H9 (cell line): ENCODE results near the gene GPR35. TPM values are rescaled to one million over a fixed set of nuclear protein-coding genes. Genes with fewer than 3 reads are reported as not detected.

ENCODE experiments used
- DNase-seq: peaks from one replicate; pipeline ENCODE4 v3.0.0-alpha.2; 2017
- H2AFZ ChIP-seq: one replicate; pipeline ENCODE4 v1.6.1; 2013; ENCODE audit warnings: mild to moderate bottlenecking, low read length, control low read depth, moderate library complexity
- H2AK5ac ChIP-seq: 2 replicates; pipeline ENCODE4 v1.6.1; 2013; ENCODE audit warnings: low read length, control low read depth, mixed read lengths; ENCODE audit not compliant: insufficient read length
- H2BK120ac ChIP-seq: one replicate; pipeline ENCODE4 v1.6.1; 2013; ENCODE audit warnings: low read depth, mild to moderate bottlenecking, low read length, control low read depth, inconsistent platforms; ENCODE audit not compliant: poor library complexity, severe bottlenecking
- H2BK12ac ChIP-seq: 2 replicates; pipeline ENCODE4 v1.6.1; 2013; ENCODE audit warnings: low read length, control low read depth, mixed read lengths, low read depth; ENCODE audit not compliant: insufficient read length
- H2BK15ac ChIP-seq: 2 replicates; pipeline ENCODE4 v1.6.1; 2013; ENCODE audit warnings: low read depth, low read length, control low read depth
- H2BK20ac ChIP-seq: one replicate; pipeline ENCODE4 v1.6.1; 2013; ENCODE audit warnings: low read depth, mild to moderate bottlenecking, low read length, control low read depth, inconsistent platforms; ENCODE audit not compliant: poor library complexity, severe bottlenecking
- H2BK5ac ChIP-seq: 2 replicates; pipeline ENCODE4 v1.6.1; 2013; ENCODE audit warnings: low read length, control low read depth, mixed read lengths; ENCODE audit not compliant: insufficient read length
- H3K14ac ChIP-seq: 2 replicates; pipeline ENCODE4 v1.6.1; 2013; ENCODE audit warnings: low read length, control low read depth; ENCODE audit not compliant: insufficient read depth
- H3K18ac ChIP-seq: 2 replicates; pipeline ENCODE4 v1.6.1; 2013; ENCODE audit warnings: low read depth, mild to moderate bottlenecking, mixed read lengths, low read length, control low read depth; ENCODE audit not compliant: insufficient read length
- H3K23ac ChIP-seq: 2 replicates; pipeline ENCODE4 v1.6.1; 2013; ENCODE audit warnings: low read length, control low read depth, mixed read lengths, low read depth; ENCODE audit not compliant: insufficient read length
- H3K23me2 ChIP-seq: 2 replicates; pipeline ENCODE4 v1.6.1; 2013; ENCODE audit warnings: low read depth, mild to moderate bottlenecking, mixed read lengths, low read length, control low read depth; ENCODE audit not compliant: insufficient read length, poor library complexity, severe bottlenecking
- H3K27ac ChIP-seq: 2 replicates; pipeline ENCODE4 v1.5.1; 2013; ENCODE audit warnings: low read length, control low read depth, mixed read lengths, low read depth; ENCODE audit not compliant: insufficient read length
- H3K27me3 ChIP-seq: 2 replicates; pipeline ENCODE4 v1.6.1; 2013; ENCODE audit warnings: low read length, control low read depth, inconsistent platforms; ENCODE audit not compliant: insufficient read depth
- H3K4ac ChIP-seq: 2 replicates; pipeline ENCODE4 v1.6.1; 2013; ENCODE audit warnings: low read depth, mild to moderate bottlenecking, control low read depth, inconsistent platforms, low read length, moderate library complexity
- H3K4me1 ChIP-seq: 2 replicates; pipeline ENCODE4 v1.6.1; 2013; ENCODE audit warnings: low read length, control low read depth, inconsistent platforms; ENCODE audit not compliant: insufficient read depth
- H3K4me2 ChIP-seq: 2 replicates; pipeline ENCODE4 v1.6.1; 2013; ENCODE audit warnings: low read length, control low read depth, mixed read lengths; ENCODE audit not compliant: insufficient read length, insufficient read depth
- H3K56ac ChIP-seq: 2 replicates; pipeline ENCODE4 v1.6.1; 2013; ENCODE audit warnings: low read depth, mild to moderate bottlenecking, mixed read lengths, low read length, control low read depth; ENCODE audit not compliant: insufficient read length
- H3K79me1 ChIP-seq: 2 replicates; pipeline ENCODE4 v1.6.1; 2013; ENCODE audit warnings: low read depth, mild to moderate bottlenecking, moderate library complexity, low read length, control low read depth, inconsistent platforms; ENCODE audit not compliant: insufficient read depth, poor library complexity, severe bottlenecking
- H3K79me2 ChIP-seq: 2 replicates; pipeline ENCODE4 v1.6.1; 2013; ENCODE audit warnings: low read length, control low read depth, inconsistent platforms; ENCODE audit not compliant: insufficient read depth
- H3K9ac ChIP-seq: 2 replicates; pipeline ENCODE4 v1.6.1; 2013; ENCODE audit warnings: low read length, control low read depth, mixed read lengths; ENCODE audit not compliant: insufficient read length; ENCODE audit errors: extremely low read depth
- H3K9me3 ChIP-seq: one replicate; pipeline ENCODE4 v1.6.1; 2013; ENCODE audit warnings: low read depth, low read length, inconsistent platforms; ENCODE audit not compliant: control insufficient read depth
- H3T11ph ChIP-seq: one replicate; pipeline ENCODE4 v1.6.1; 2013; ENCODE audit warnings: mild to moderate bottlenecking, low read length, control low read depth, inconsistent platforms
- H4K20me1 ChIP-seq: one replicate; pipeline ENCODE4 v1.6.1; 2013; ENCODE audit not compliant: control insufficient read depth, insufficient read length, insufficient read depth
- H4K5ac ChIP-seq: 2 replicates; pipeline ENCODE4 v1.6.1; 2013; ENCODE audit warnings: low read depth, mild to moderate bottlenecking, mixed read lengths, low read length, control low read depth; ENCODE audit not compliant: insufficient read length
- H4K8ac ChIP-seq: replicated peaks from 2 replicates; pipeline ENCODE4 v1.6.1; 2013; ENCODE audit warnings: low read length, control low read depth, mixed read lengths, low read depth; ENCODE audit not compliant: insufficient read length
- H4K91ac ChIP-seq: 2 replicates; pipeline ENCODE4 v1.6.1; 2013; ENCODE audit warnings: low read depth, mild to moderate bottlenecking, moderate library complexity, mixed read lengths, low read length, control low read depth; ENCODE audit not compliant: insufficient read length
- H3K27ac Mint-ChIP-seq, 3 experiments: 2 replicates in 2 of 3; 3 replicates in 1 of 3; pipeline ENCODE4 v1.8.0; 2020 to 2021; ENCODE audit warnings: mixed read lengths in 3 of 3, mild to moderate bottlenecking in 1 of 3, moderate library complexity in 1 of 3
- H3K27me3 Mint-ChIP-seq: 2 replicates; pipeline ENCODE4 v1.8.0; 2021; ENCODE audit warnings: low read depth, mild to moderate bottlenecking, moderate library complexity, mixed read lengths
- H3K36me3 Mint-ChIP-seq, 3 experiments: 2 replicates in 2 of 3; 3 replicates in 1 of 3; pipeline ENCODE4 v1.8.0; 2020 to 2021; ENCODE audit warnings: low read depth in 3 of 3, mixed read lengths in 3 of 3; ENCODE audit not compliant: insufficient read depth in 1 of 3
- H3K4me1 Mint-ChIP-seq, 2 experiments: 2 replicates each; pipeline ENCODE4 v1.8.0; 2020; ENCODE audit warnings: mixed read lengths in 2 of 2
- H3K4me3 Mint-ChIP-seq, 2 experiments: 2 replicates in 1 of 2; 3 replicates in 1 of 2; pipeline ENCODE4 v1.8.0; 2020 to 2021; ENCODE audit warnings: mild to moderate bottlenecking in 2 of 2, mixed read lengths in 2 of 2, moderate library complexity in 1 of 2
- H3K9me3 Mint-ChIP-seq, 2 experiments: 2 replicates in 1 of 2; 3 replicates in 1 of 2; pipeline ENCODE4 v1.8.0; 2020; ENCODE audit warnings: mild to moderate bottlenecking in 2 of 2, mixed read lengths in 2 of 2, moderate library complexity in 1 of 2
- WGBS: extraction: QIAGEN DNeasy Blood & Tissue Kit; methylation state at CpG from one replicate; pipeline ENCODE4 v1.1.7; 2013; ENCODE audit warnings: missing lambda C conversion rate, low lambda C conversion rate, mixed read lengths; ENCODE audit not compliant: insufficient read length; ENCODE audit errors: extremely low coverage; 5-methylcytosine and 5-hydroxymethylcytosine counted together
- total RNA-seq: library from RNA; stranded (reverse); gene quantifications from 2 replicates; pipeline ENCODE4 v1.2.1, GENCODE V29; 2021
- TF ChIP-seq, protein P1 (sequence below): fragments of 200-600 bp; sonication (generic); conservative IDR thresholded peaks from 3 replicates; pipeline ENCODE4 v1.8.0; 2021; ENCODE audit warnings: antibody characterized with exemption, mild to moderate bottlenecking

The GPR35 gene
- total RNA-seq, 1 experiment from 2014 or later, result 1.4 TPM

GRCh38 chr2:240593026-240593702 lies 32.1 kb upstream of the GPR35 start:
- DNase-seq, result no peak
- Histone ChIP-seq H3K79me1 (peaks cover 5% of the 10 kb centered on the region), H3K9me3 (no peaks in the 10 kb centered on the region), H2BK120ac (no peak overlapping the region), H2BK5ac (no peak overlapping the region), H4K91ac (no peak overlapping the region), H3K14ac (no peak overlapping the region), H3K27me3 (no peaks in the 10 kb centered on the region), H4K20me1 (no peaks in the 10 kb centered on the region), H3K4me2 (no peak overlapping the region), H3K4ac (no peak overlapping the region), H3K4me1 (no peaks in the 10 kb centered on the region), H3K27ac (no peak overlapping the region), H3K18ac (no peak overlapping the region), H2BK12ac (no peak overlapping the region), H4K8ac (no peak overlapping the region), H3T11ph (no peak overlapping the region), H3K23ac (no peak overlapping the region), H3K56ac (no peak overlapping the region), H2BK20ac (no peak overlapping the region), H2AFZ (no peak overlapping the region), H3K9ac (no peak overlapping the region), H2BK15ac (no peak overlapping the region), H3K79me2 (peaks cover 4% of the 10 kb centered on the region; the same call in 1 of the 2 replicates), H3K23me2 (no peaks in the 10 kb centered on the region), H2AK5ac (no peak overlapping the region), H4K5ac (no peak overlapping the region)
- TF ChIP-seq, protein P1, sequence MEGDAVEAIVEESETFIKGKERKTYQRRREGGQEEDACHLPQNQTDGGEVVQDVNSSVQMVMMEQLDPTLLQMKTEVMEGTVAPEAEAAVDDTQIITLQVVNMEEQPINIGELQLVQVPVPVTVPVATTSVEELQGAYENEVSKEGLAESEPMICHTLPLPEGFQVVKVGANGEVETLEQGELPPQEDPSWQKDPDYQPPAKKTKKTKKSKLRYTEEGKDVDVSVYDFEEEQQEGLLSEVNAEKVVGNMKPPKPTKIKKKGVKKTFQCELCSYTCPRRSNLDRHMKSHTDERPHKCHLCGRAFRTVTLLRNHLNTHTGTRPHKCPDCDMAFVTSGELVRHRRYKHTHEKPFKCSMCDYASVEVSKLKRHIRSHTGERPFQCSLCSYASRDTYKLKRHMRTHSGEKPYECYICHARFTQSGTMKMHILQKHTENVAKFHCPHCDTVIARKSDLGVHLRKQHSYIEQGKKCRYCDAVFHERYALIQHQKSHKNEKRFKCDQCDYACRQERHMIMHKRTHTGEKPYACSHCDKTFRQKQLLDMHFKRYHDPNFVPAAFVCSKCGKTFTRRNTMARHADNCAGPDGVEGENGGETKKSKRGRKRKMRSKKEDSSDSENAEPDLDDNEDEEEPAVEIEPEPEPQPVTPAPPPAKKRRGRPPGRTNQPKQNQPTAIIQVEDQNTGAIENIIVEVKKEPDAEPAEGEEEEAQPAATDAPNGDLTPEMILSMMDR, result no peak
- Mint-ChIP-seq H3K4me3 (no peak overlapping the region), H3K27me3 (no peaks in the 10 kb centered on the region), H3K27ac (no peak overlapping the region), H3K9me3 (no peaks in the 10 kb centered on the region), H3K36me3 (peaks cover 10 to 30% (median 16%) of the 10 kb centered on the region in 3 experiments), H3K4me1 (peaks cover 3 to 6% of the 10 kb centered on the region in 2 experiments)
- no CpG with 5 or more reads among the region's 20 CpGs for WGBS
